ENCODE results near the gene C9orf78.

- TF ChIP-seq, protein P1, sequence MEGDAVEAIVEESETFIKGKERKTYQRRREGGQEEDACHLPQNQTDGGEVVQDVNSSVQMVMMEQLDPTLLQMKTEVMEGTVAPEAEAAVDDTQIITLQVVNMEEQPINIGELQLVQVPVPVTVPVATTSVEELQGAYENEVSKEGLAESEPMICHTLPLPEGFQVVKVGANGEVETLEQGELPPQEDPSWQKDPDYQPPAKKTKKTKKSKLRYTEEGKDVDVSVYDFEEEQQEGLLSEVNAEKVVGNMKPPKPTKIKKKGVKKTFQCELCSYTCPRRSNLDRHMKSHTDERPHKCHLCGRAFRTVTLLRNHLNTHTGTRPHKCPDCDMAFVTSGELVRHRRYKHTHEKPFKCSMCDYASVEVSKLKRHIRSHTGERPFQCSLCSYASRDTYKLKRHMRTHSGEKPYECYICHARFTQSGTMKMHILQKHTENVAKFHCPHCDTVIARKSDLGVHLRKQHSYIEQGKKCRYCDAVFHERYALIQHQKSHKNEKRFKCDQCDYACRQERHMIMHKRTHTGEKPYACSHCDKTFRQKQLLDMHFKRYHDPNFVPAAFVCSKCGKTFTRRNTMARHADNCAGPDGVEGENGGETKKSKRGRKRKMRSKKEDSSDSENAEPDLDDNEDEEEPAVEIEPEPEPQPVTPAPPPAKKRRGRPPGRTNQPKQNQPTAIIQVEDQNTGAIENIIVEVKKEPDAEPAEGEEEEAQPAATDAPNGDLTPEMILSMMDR (IDR thresholded peaks at IDR 0.05; ENCODE audit: low read length) = no peak
- TF ChIP-seq EZH2phosphoT487 (IDR thresholded peaks at IDR 0.05; ENCODE audit: low read length) = no peak
Measured at GRCh38 chr9:129798973-129799372, 36.1 kb downstream of the C9orf78 start.

Measured in MM.1S (cell line).